ENCODE results near the gene CCND1. TPM values are rescaled to one million over a fixed set of nuclear protein-coding genes. Genes with fewer than 3 reads are reported as not detected.

The CCND1 gene
- total and polyA plus RNA-seq, 8 donors: 24.6 to 126 (median 89.0) TPM

DNA sequence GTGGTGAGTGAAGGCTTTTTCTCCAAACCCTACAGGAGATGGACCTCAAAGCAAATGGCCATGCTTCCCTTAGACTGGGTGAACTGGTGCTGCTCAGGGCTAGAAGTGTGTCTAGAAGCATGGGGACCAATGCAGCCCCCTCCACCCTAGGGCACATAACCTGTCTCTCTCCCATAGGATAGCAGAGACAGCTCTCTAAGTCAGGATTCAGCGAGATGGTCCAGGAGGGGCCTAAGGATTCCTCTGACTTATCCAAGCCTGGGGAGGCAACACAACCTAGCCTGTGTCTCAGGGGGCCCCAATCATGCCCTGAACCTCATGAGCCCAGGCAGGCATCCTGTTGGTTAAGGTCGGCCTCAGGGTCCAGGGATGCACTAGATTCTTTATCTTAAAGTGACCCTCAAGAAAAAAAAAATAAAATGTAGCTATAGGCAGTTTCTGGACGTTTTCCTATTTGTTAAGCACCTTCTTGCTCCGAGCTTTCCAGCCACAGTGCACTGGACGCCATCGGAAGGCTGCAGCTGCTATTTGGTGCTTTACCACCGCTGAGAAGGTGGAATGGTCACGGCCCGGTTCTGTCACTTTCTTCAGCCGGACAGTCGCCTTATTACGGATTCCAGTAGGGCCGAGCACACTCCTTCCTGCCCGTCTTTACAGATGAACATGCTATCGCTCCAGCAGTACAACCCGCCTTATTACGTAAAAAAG, 5.0 kb upstream of the CCND1 start:
- H3K27me3 ChIP-seq: peaks cover 0 to 13% (median 0%) of the 10 kb centered on the region in 4 donors
- ATAC-seq (no peak), DNase-seq (peak in 1 of 6 donors; percentile 15), FAIRE-seq (no peak)
- no peaks in the 10 kb centered on the region for H3K36me3 ChIP-seq
- no peak for TF ChIP-seq CTCF (IDR thresholded peaks at IDR 0.05)
- 15 to 17% methylated on average over 17 of the region's 17 CpGs for WGBS, 2 donors
- H3K4me1 ChIP-seq: peaks cover 0 to 24% (median 22%) of the 10 kb centered on the region in 3 donors
- no peaks in the 10 kb centered on the region for H3K9me3 ChIP-seq
- intact Hi-C loops (cut with DNase I): no loop called here
- peak overlapping the region in 3 of 4 donors; percentile 16 to 22 (median 21) for H3K27ac ChIP-seq
- peak overlapping the region in 2 of 4 donors; percentile 24 to 37 for H3K4me3 ChIP-seq

DNA sequence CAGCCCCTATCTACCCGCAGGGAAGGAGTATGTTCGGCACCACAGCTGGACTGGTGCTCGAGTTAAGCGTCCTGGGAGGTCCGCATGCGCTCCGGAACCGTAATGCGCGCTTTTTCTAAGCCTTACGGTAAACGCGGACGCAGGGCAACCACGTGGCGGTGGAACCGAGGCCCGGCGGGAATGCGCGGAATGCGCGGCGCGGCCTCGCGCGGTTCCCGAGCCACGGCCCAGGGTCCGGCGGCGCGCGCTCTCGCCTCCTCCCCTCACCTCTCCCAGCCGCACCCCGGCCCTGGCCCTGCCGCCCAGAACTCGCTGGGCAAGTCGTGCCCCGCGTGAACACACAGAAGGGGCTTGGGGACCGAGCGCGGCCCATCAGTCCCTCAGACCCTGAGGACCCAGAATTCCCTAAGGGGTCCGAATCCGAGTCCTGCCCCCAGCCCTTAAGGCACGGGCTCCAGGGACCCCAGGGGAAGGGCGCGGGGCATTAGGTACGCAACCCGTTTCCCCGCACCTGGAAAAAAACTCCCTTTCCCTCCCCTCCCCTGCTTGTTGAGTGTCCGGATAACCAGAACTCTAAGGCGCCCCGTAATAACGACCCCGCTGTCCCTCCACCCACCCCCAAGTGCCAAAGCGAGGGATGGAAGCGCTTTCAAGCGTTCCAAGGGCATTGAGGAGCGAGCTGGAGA, 4.3 kb upstream of the CCND1 start:
- Histone ChIP-seq H3K4me3 (peak overlapping the region in 3 of 4 donors; percentile 2 to 37 (median 24)), H3K9me3 (no peaks in the 10 kb centered on the region), H3K4me1 (peaks cover 0 to 24% (median 22%) of the 10 kb centered on the region in 3 donors), H3K27ac (peak overlapping the region; percentile 16 to 33 (median 22)), H3K36me3 (no peaks in the 10 kb centered on the region), H3K27me3 (peaks cover 0 to 13% (median 0%) of the 10 kb centered on the region in 4 donors)
- ATAC-seq (peak; percentile 36 to 62 (median 55)), DNase-seq (peak; percentile 45 to 80 (median 70)), FAIRE-seq (no peak)
- 3 to 4% methylated on average over 63 of the region's 63 CpGs for WGBS, 2 donors
- intact Hi-C loops (cut with DNase I): no loop called here
- no peak for TF ChIP-seq CTCF (IDR thresholded peaks at IDR 0.05)

DNA sequence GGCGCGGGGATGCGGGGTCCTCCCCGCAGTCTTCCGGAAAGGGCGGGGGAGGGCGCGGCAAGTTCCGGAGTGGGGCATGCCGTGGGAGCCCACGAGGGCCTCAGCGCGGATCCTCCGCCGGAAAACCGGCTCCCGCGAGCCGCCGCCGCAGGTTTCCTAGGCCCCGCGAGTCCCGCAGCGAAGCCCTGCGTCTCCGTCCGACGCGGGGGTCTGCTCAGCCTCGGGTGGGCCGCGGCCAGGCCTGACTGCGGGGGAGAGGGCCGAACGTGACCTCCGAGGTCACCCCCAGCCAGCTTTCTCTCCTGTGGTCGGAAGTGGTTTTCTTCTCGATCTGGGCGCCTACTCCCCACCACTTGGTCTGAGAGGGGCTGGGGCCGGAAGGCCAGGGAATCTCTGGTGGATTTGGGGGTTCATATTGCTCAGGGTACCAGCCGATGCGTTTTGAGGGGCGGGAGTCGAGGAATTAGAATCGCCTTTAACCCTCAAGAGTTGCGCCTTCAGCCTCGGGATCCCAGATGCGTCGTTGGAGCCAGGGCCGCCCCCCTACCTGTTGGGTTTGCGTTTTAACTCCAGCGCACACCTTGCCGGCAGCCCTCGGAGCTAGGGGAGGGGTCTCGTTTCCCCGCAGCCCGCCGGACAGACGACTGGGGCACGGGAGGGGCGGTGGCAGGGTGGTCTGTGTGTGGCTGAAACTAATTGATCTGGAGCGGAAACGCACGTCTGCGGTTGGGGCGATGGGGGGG, 3.6 kb upstream of the CCND1 start:
- intact Hi-C loops (cut with DNase I): no loop called here
- FAIRE-seq (no peak), DNase-seq (peak in 1 of 6 donors; percentile 61), ATAC-seq (no peak)
- H3K27me3 ChIP-seq: peaks cover 0 to 13% (median 0%) of the 10 kb centered on the region in 4 donors
- no peak for TF ChIP-seq CTCF (IDR thresholded peaks at IDR 0.05)
- H3K4me1 ChIP-seq: peaks cover 0 to 24% (median 22%) of the 10 kb centered on the region in 3 donors
- 12 to 13% methylated on average over 61 to 67 of the region's 67 CpGs for WGBS, 2 donors
- peak overlapping the region in 2 of 4 donors; percentile 57 to 70 for H3K27ac ChIP-seq
- H3K9me3 ChIP-seq: no peaks in the 10 kb centered on the region
- no peaks in the 10 kb centered on the region for H3K36me3 ChIP-seq
- H3K4me3 ChIP-seq: peak overlapping the region in 2 of 4 donors; percentile 26 to 37

DNA sequence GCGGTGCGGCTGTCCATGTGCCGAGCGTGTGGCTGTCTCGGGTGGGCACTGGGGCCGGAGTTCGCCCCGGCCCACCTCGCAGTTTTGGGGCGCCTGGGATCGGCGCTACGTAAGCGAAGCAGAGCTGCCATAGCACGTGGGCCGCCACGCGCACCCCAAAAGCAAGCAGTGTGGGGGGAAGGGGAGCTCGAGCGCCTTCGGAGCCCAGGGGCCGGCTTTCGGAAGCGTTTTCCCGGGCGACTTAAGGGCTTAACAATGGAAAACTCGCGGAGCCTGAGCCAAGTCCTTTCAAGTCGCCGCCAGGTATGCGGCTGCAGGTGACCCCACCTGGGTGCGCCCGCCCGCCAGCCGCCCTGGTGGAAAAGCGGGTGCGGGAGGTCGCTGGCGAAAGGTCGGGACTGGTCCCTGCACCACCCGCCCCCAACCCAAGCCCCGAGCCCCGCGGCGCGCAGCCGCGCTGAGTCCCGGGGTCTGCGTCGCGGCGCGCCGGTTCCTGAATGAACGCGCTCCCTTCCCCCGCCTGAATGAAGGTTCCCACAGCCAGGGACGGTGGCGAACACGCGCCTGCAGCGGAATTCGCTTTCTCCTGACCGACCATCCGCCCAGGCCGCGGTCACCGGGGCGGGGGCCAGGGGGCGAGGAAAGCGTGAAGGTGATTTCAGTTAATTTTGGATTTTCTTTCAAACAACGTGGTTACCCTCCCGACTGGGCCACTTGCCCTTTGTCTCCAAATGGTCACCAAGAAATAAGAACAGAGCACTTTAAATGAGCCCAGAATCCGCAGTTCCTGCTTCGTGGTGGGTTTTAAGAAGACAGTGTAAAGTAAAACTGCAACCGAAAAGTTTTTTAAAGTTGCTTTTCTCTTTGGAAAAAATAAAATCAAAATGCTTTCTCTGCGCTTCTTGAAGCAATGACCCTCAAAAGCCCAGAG, 2.8 kb upstream of the CCND1 start:
- FAIRE-seq (no peak), ATAC-seq (peak in 3 of 4 donors; percentile 19 to 26 (median 24))

More for the DNA sequence above, 2.8 kb upstream of the CCND1 start:
- DNase-seq: peak in 5 of 6 donors; percentile 32 to 66 (median 62)
- Histone ChIP-seq H3K27me3 (peaks cover 0 to 13% (median 0%) of the 10 kb centered on the region in 4 donors), H3K36me3 (no peaks in the 10 kb centered on the region), H3K4me3 (peak overlapping the region in 3 of 4 donors; percentile 16 to 37 (median 26)), H3K4me1 (peaks cover 0 to 24% (median 22%) of the 10 kb centered on the region in 3 donors), H3K27ac (peak overlapping the region; percentile 57 to 70 (median 57)), H3K9me3 (no peaks in the 10 kb centered on the region)
- no peak for TF ChIP-seq CTCF (IDR thresholded peaks at IDR 0.05)
- 1 to 2% methylated on average over 75 to 78 of the region's 78 CpGs for WGBS, 2 donors
- intact Hi-C loops (cut with DNase I): no loop called here
